ENCODE measurements around the gene PIGX.

DNA sequence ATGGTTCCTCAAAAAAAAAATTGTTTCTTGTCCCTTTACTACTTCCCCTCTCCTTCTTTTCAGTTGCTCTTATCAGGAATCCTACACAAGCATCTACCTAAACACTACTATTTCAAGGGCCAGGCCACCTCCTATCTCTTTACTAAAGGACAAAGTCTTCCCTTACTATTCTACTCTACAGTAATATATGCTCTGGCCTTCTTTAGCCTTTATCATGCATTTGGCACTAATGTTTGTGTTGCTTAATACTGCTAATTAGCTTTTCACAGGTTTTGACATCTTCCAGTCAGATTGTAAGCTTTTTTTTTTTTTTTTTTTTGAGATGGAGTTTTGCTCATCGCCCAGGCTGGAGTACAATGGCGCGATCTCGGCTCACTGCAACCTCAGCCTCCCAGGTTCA lies 5.4 kb upstream of the PIGX start:
- no peak for TF ChIP-seq CTCF (conservative IDR thresholded peaks at IDR 0.05; ENCODE audit: low read depth in 2 of 2)
- TF ChIP-seq POLR2AphosphoS5 (IDR thresholded peaks at IDR 0.05; ENCODE audit: low read depth), result no peak
- TF ChIP-seq ZNF114 (CRISPR knock-in tag; IDR thresholded peaks at IDR 0.05), result no peak
- no peak for TF ChIP-seq JUNB (IDR thresholded peaks at IDR 0.05; ENCODE audit: unreplicated experiment)
- no peak for TF ChIP-seq STAT1 (IDR thresholded peaks at IDR 0.05; ENCODE audit: unreplicated experiment)
- TF ChIP-seq EZH2 (IDR thresholded peaks at IDR 0.05; ENCODE audit: low read depth, unreplicated experiment), result no peak
- TF ChIP-seq EZH2phosphoT487 (IDR thresholded peaks at IDR 0.05; ENCODE audit: unreplicated experiment), result no peak
- TF ChIP-seq, protein P1, sequence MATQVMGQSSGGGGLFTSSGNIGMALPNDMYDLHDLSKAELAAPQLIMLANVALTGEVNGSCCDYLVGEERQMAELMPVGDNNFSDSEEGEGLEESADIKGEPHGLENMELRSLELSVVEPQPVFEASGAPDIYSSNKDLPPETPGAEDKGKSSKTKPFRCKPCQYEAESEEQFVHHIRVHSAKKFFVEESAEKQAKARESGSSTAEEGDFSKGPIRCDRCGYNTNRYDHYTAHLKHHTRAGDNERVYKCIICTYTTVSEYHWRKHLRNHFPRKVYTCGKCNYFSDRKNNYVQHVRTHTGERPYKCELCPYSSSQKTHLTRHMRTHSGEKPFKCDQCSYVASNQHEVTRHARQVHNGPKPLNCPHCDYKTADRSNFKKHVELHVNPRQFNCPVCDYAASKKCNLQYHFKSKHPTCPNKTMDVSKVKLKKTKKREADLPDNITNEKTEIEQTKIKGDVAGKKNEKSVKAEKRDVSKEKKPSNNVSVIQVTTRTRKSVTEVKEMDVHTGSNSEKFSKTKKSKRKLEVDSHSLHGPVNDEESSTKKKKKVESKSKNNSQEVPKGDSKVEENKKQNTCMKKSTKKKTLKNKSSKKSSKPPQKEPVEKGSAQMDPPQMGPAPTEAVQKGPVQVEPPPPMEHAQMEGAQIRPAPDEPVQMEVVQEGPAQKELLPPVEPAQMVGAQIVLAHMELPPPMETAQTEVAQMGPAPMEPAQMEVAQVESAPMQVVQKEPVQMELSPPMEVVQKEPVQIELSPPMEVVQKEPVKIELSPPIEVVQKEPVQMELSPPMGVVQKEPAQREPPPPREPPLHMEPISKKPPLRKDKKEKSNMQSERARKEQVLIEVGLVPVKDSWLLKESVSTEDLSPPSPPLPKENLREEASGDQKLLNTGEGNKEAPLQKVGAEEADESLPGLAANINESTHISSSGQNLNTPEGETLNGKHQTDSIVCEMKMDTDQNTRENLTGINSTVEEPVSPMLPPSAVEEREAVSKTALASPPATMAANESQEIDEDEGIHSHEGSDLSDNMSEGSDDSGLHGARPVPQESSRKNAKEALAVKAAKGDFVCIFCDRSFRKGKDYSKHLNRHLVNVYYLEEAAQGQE (IDR thresholded peaks at IDR 0.05; ENCODE audit: unreplicated experiment), result no peak
- no peak for TF ChIP-seq ETS1 (IDR thresholded peaks at IDR 0.05)
